KMS-11 (cell line): ENCODE results near the gene C16orf89.

Source experiments
- H2AFZ ChIP-seq: fragments of 200-600 bp; sonication (generic); 2 replicates; pipeline ENCODE4 v1.6.1; 2016; ENCODE audit warnings: antibody characterized with exemption, mixed run types, low read depth
- H3K27ac ChIP-seq: fragments of 200-600 bp; sonication (generic); 2 replicates; pipeline ENCODE4 v1.6.1; 2016; ENCODE audit warnings: mild to moderate bottlenecking, mixed run types
- H3K27me3 ChIP-seq: fragments of 200-600 bp; sonication (generic); 2 replicates; pipeline ENCODE4 v1.6.1; 2017; ENCODE audit warnings: mild to moderate bottlenecking, low read depth, mixed run types, moderate library complexity; ENCODE audit not compliant: insufficient read depth
- H3K36me3 ChIP-seq: fragments of 200-600 bp; sonication (generic); 2 replicates; pipeline ENCODE4 v1.6.1; 2017; ENCODE audit warnings: mild to moderate bottlenecking, mixed run types; ENCODE audit not compliant: insufficient read depth
- H3K4me1 ChIP-seq: fragments of 200-600 bp; sonication (generic); 2 replicates; pipeline ENCODE4 v1.6.1; 2016; ENCODE audit warnings: mild to moderate bottlenecking, low read depth, mixed run types; ENCODE audit not compliant: poor library complexity, severe bottlenecking
- H3K4me2 ChIP-seq: fragments of 200-600 bp; sonication (generic); 2 replicates; pipeline ENCODE4 v1.7.0; 2016; ENCODE audit warnings: mild to moderate bottlenecking, mixed run types
- H3K4me3 ChIP-seq: fragments of 200-600 bp; sonication (generic); IDR thresholded peaks from 2 replicates; pipeline ENCODE4 v1.6.1; 2017; ENCODE audit warnings: low read depth, low read length, mixed read lengths; ENCODE audit not compliant: insufficient read depth
- H3K79me2 ChIP-seq: fragments of 200-600 bp; sonication (generic); 2 replicates; pipeline ENCODE4 v1.6.1; 2016; ENCODE audit warnings: low read depth, mixed run types; ENCODE audit not compliant: insufficient read depth
- H3K9ac ChIP-seq: fragments of 200-600 bp; sonication (generic); 2 replicates; pipeline ENCODE4 v1.6.1; 2016; ENCODE audit warnings: mild to moderate bottlenecking, mixed run types
- H4K20me1 ChIP-seq: fragments of 200-600 bp; sonication (generic); 2 replicates; pipeline ENCODE4 v1.6.1; 2016; ENCODE audit warnings: mild to moderate bottlenecking, mixed run types; ENCODE audit not compliant: insufficient read depth
- TF ChIP-seq, protein P1 (sequence below): fragments of 200-600 bp; sonication (generic); conservative IDR thresholded peaks from 2 replicates; pipeline ENCODE4 v1.6.1; 2017; ENCODE audit warnings: low read depth, mild to moderate bottlenecking, antibody characterized with exemption, low read length, moderate library complexity, mixed read lengths

C16orf89 gene

DNA sequence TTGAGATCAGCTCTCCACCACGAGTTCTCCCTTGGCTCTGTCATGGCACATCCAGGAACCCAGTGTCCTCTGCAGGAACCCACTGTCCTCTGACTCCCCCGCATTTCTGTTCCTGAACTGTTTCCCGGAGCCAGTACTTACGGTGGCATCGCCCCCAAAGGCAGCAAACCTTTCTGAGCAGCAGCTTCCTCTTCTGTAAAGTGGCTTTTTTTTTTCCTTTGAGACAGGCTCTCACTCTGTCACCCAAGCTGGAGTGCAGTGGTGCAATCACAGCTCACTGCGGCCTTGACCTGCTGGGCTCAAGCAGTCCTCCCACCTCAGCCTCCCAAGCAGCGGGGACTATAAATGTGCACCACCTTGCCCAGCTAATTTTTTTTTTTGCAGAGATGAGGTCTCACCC is 64.2 kb downstream of the C16orf89 start:
- H3K4me3 ChIP-seq: no peak overlapping the region
- TF ChIP-seq, protein P1, sequence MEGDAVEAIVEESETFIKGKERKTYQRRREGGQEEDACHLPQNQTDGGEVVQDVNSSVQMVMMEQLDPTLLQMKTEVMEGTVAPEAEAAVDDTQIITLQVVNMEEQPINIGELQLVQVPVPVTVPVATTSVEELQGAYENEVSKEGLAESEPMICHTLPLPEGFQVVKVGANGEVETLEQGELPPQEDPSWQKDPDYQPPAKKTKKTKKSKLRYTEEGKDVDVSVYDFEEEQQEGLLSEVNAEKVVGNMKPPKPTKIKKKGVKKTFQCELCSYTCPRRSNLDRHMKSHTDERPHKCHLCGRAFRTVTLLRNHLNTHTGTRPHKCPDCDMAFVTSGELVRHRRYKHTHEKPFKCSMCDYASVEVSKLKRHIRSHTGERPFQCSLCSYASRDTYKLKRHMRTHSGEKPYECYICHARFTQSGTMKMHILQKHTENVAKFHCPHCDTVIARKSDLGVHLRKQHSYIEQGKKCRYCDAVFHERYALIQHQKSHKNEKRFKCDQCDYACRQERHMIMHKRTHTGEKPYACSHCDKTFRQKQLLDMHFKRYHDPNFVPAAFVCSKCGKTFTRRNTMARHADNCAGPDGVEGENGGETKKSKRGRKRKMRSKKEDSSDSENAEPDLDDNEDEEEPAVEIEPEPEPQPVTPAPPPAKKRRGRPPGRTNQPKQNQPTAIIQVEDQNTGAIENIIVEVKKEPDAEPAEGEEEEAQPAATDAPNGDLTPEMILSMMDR: no peak
- H3K79me2 ChIP-seq: no peaks in the 10 kb centered on the region
- H3K4me2 ChIP-seq: no peak overlapping the region
- no peak overlapping the region for H3K9ac ChIP-seq
- no peaks in the 10 kb centered on the region for H3K4me1 ChIP-seq
- H3K36me3 ChIP-seq: no peaks in the 10 kb centered on the region
- no peak overlapping the region for H2AFZ ChIP-seq
- H3K27me3 ChIP-seq: no peaks in the 10 kb centered on the region; the same call in 1 of the 2 replicates
- H4K20me1 ChIP-seq: no peaks in the 10 kb centered on the region
- H3K27ac ChIP-seq: no peak overlapping the region

DNA sequence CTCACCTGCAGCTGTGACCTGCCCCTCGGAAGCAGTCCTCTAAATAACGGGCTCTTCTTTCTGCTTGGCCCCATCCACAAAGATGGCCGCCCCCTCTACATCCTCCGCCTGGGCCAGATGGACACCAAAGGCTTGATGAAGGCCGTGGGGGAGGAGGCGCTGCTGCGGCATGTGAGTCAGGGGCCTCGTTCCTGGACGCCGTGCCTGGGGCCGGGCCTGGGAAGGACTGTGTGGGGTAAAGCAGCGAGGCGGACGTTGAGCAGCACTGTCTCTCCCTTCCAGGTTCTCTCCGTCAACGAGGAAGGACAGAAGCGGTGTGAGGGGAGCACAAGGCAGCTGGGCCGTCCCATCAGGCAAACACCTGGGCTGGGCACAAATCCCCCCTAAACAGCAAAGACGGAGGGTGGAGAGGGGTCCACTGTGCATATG is 65.2 kb downstream of the C16orf89 start:
- H3K79me2 ChIP-seq: no peaks in the 10 kb centered on the region
- TF ChIP-seq, protein P1: no peak
- H2AFZ ChIP-seq: no peak overlapping the region
- no peaks in the 10 kb centered on the region for H3K4me1 ChIP-seq
- no peak overlapping the region for H3K4me2 ChIP-seq
- no peak overlapping the region for H3K9ac ChIP-seq
- no peaks in the 10 kb centered on the region for H4K20me1 ChIP-seq
- no peaks in the 10 kb centered on the region for H3K36me3 ChIP-seq
- H3K4me3 ChIP-seq: no peak overlapping the region
- no peak overlapping the region for H3K27ac ChIP-seq
- no peaks in the 10 kb centered on the region; the same call in 1 of the 2 replicates for H3K27me3 ChIP-seq

DNA sequence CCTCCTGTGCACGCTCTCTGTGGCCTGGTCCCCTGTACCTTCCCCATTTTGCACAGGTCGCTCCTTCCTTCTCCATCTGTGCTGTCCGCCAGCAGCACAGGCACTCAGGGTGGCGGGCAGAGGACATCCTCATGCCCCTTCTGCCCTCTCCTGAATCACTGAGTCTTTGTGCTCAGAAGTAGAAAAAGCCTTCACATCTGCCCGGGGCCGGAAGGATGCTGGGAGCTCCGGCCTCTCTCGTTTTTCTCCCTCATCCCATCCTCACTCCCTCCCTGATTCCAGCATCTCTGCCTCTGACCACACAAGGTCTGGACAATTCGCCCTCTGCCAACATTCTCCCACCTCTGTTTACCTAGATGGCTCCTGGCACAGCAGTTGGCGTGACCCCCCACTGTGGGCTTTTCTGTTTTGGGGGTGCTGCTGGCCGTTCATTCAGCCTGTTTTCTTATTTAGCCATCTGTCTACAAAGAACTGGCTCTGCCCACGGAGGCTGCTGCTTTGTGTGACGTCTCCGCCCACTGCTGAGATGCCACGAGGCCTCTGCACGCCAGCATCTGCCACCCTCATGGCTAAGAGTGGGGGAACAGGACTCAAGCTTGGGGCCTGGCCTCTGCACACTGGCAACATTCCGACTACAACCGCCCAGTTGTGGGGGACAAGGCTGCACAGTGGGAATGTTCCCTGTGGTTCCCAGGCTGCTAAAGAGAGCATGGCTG is 70.9 kb downstream of the C16orf89 start:
- H3K4me2 ChIP-seq: no peak overlapping the region
- H3K36me3 ChIP-seq: no peaks in the 10 kb centered on the region
- no peak overlapping the region for H3K9ac ChIP-seq
- no peak overlapping the region for H2AFZ ChIP-seq
- H3K27me3 ChIP-seq: no peaks in the 10 kb centered on the region
- no peak overlapping the region for H3K27ac ChIP-seq
- no peaks in the 10 kb centered on the region for H4K20me1 ChIP-seq
- H3K4me3 ChIP-seq: no peak overlapping the region
- no peaks in the 10 kb centered on the region for H3K4me1 ChIP-seq
- no peaks in the 10 kb centered on the region for H3K79me2 ChIP-seq
- TF ChIP-seq, protein P1: no peak
